Naive thymus-derived CD8-positive, alpha-beta T cell (primary cell): Measurements from ENCODE around the gene RPL10A. TPM values are rescaled to one million over a fixed set of nuclear protein-coding genes. Genes with fewer than 3 reads are reported as not detected.
"Not testable (repeated sequence)": the region's sequence is repeated elsewhere in the genome, so short reads cannot be mapped to it uniquely, and the experiment has no call there.

Experiments
- ATAC-seq, 2 donors: fragments of 150-1000 bp; cut with Tn5 transposase in 1 of 2; sonication (Bioruptor Pico), chemical (Tn5 transposase) in 1 of 2; 1 replicate in 1 of 2; 2 replicates in 1 of 2; pipeline ENCODE4 v1.10.0; 2021; ENCODE audit warnings: mild to moderate bottlenecking in 2 of 2, moderate library complexity in 2 of 2
- POLR2A ChIA-PET: fragments of 350-600 bp; sonication (Branson Sonifier 250); formaldehyde crosslinking; loops from one replicate; lab custom pipeline; 2021; ENCODE audit warnings: antibody characterized with exemption; lab: Charles Lee
- DNase-seq, 10 donors: peaks; one replicate each; pipeline versions ENCODE4 v3.0.0 to v3.0.0-alpha.2; 2020 to 2022
- H3K27ac Mint-ChIP-seq, 10 donors: one replicate each; pipeline ENCODE4 v1.8.0; 2020 to 2022; ENCODE audit warnings: mild to moderate bottlenecking in 10 of 10, mixed read lengths in 10 of 10, moderate library complexity in 4 of 10, inconsistent platforms in 1 of 10
- H3K27me3 Mint-ChIP-seq, 5 donors: one replicate each; pipeline ENCODE4 v1.8.0; 2021 to 2022; ENCODE audit warnings: mixed read lengths in 5 of 5
- H3K36me3 Mint-ChIP-seq, 3 donors: one replicate each; pipeline ENCODE4 v1.8.0; 2020 to 2022; ENCODE audit warnings: mixed read lengths in 3 of 3, mild to moderate bottlenecking in 2 of 3, inconsistent platforms in 1 of 3
- H3K4me1 Mint-ChIP-seq, 4 donors: one replicate each; pipeline ENCODE4 v1.8.0; 2021 to 2022; ENCODE audit warnings: mixed read lengths in 4 of 4
- H3K4me3 Mint-ChIP-seq, 10 donors: one replicate each; pipeline ENCODE4 v1.8.0; 2020 to 2022; ENCODE audit warnings: mild to moderate bottlenecking in 10 of 10, mixed read lengths in 10 of 10, moderate library complexity in 6 of 10, inconsistent platforms in 1 of 10
- H3K9me3 Mint-ChIP-seq, 9 donors: one replicate each; pipeline ENCODE4 v1.8.0; 2020 to 2022; ENCODE audit warnings: mixed read lengths in 9 of 9, mild to moderate bottlenecking in 3 of 9, inconsistent platforms in 1 of 9, moderate library complexity in 1 of 9
- polyA plus RNA-seq, 3 donors: library from polyadenylated mRNA; unstranded; fragments of 300-500 nt; fragmentation: Illumina TruSeq; gene quantifications; one replicate each; pipeline ENCODE4 v1.2.3, GENCODE V29; 2021
- total RNA-seq, 8 experiments: library from RNA in 2 of 8; stranded (reverse) in 2 of 8; gene quantifications; one replicate each; pipeline ENCODE4 v1.2.3 and lab custom pipeline; 2021 to 2026

The RPL10A gene
- total RNA-seq (1,000 to 10,000 TPM; 2,013 to 2,044 TPM), polyA plus RNA-seq (1,000 to 10,000 TPM; 1,376 to 1,445 (median 1,413) TPM), total RNA-seq (lab: John Stamatoyannopoulos, UW) (1,006 to 1,562 (median 1,425) reads per million in 6 experiments)

DNA sequence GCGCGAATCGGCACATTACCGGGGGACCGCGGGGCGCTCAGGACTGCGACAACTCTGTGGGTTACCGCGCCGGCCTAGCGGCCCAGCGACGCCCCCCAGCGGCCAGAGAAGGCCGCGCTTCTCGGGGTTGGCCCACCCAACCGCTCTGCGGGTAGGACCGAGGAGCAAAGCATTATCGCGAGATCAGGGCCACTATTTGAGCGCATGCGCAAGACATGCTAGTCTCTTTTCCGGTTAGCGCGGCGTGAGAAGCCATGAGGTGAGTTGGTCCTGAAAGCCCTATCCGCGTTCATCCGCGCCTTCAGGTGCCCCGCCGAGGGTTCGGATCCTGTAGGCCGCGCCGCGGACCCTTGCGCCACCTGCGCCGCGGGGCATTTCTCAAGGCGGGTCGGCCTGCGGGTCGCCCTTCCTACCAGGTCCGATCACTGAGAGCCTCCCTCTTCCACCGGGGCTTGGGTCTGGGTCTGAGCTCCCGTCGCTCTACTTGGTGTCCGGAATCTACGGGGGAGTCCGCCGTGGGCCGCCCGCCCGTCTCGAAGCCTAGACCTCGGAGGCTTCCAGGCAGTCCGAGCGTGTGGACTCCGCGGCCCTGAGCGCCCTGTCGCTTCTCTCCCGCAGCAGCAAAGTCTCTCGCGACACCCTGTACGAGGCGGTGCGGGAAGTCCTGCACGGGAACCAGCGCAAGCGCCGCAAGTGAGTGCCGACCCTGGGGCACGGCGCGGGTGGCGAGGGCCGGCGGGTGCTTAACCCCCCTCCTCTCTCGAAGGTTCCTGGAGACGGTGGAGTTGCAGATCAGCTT, at the start of gene RPL10A:
Gene RPL10A (plus strand): TSS at position 221 of the 799 bp plus-strand sequence. CDS start 34 bp downstream, at position 255.
- ATAC-seq (peak; percentile 83 to 86), DNase-seq (peak; percentile 93 to 99 (median 96))
- peaks cover 18 to 43% (median 39%) of the 10 kb centered on the region in 4 donors for H3K4me1 Mint-ChIP-seq
- POLR2A ChIA-PET: interaction anchor here (0.6 to 4.8 kb wide), 29 partner anchors 9 to 674 kb away, joined by 3 to 48 read pairs (median 5); partner anchors contain the start of genes ARMC12, DEF6, FANCE and PPARD
- H3K27ac Mint-ChIP-seq: peak within 1 kb of the TSS; percentile 90 to 99 (median 99)
- no peaks in the 10 kb centered on the region for H3K27me3 Mint-ChIP-seq
- H3K4me3 Mint-ChIP-seq: peak within 1 kb of the TSS; percentile 91 to 99 (median 98)
- H3K9me3 Mint-ChIP-seq: no peaks in the 10 kb centered on the region
- peaks cover 0 to 66% (median 22%) of the 10 kb centered on the region in 3 donors for H3K36me3 Mint-ChIP-seq

DNA sequence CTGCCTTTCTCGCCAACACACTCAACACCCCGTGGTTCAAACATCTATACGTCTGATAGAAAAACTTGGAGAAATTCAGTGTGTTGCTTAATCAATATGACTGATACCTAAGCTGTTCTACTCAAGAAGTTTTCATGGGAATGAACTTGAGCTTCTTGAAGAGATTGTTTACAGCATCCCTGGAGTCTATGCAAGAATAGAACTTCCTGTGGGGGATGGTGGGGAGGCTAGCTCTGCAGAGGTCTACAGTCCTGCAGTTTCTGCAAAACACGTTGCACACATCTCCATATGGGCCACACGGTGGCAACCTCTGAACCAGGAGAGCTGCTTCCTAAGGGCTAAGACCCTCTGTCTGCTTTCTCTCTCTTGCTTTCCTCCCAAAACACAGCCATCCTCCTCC, 48.8 kb upstream of the RPL10A start:
- H3K27ac Mint-ChIP-seq: peak overlapping the region in 9 of 10 donors; percentile 67 to 88 (median 84)
- no peaks in the 10 kb centered on the region for H3K27me3 Mint-ChIP-seq
- H3K9me3 Mint-ChIP-seq: no peaks in the 10 kb centered on the region
- DNase-seq (peak in 4 of 10 donors; percentile 8 to 36 (median 20)), ATAC-seq (peak; percentile 77 to 80)
- H3K4me1 Mint-ChIP-seq: peaks cover 23 to 50% (median 38%) of the 10 kb centered on the region in 4 donors
- POLR2A ChIA-PET: interaction anchor here (0.5 to 2.5 kb wide), 10 partner anchors 8 to 118 kb away, joined by 3 to 12 read pairs (median 4); partner anchors contain the start of genes PPARD and RPL10A
- H3K4me3 Mint-ChIP-seq: peak overlapping the region in 8 of 10 donors; percentile 6 to 67 (median 40)
- H3K36me3 Mint-ChIP-seq: peaks cover 4 to 61% (median 12%) of the 10 kb centered on the region in 3 donors

DNA sequence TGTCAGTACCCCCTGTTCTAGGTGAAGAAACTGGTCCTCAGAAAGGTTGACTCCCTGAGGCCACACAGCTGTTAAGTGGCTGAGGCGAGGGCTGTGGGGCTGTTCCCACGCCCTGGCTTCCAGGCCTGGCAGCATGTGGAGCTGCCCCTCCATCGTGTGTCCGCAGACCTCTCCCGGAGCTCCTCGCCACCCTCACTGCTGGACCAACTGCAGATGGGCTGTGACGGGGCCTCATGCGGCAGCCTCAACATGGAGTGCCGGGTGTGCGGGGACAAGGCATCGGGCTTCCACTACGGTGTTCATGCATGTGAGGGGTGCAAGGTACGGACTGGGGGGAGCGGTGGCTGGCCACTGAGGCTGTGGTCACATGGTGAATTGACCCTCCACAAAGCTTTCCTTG, 48.2 kb upstream of the RPL10A start:
- no peak for ATAC-seq
- H3K4me3 Mint-ChIP-seq: peak overlapping the region in 3 of 10 donors; percentile 33 to 55 (median 35)
- H3K4me1 Mint-ChIP-seq: peaks cover 21 to 44% (median 35%) of the 10 kb centered on the region in 4 donors
- H3K27ac Mint-ChIP-seq: peak overlapping the region in 6 of 10 donors; percentile 44 to 88 (median 84)
- POLR2A ChIA-PET: interaction anchor here (0.5 to 2.5 kb wide), 8 partner anchors 9 to 79 kb away, joined by 3 to 12 read pairs (median 4); partner anchors contain the start of genes PPARD and RPL10A
- H3K36me3 Mint-ChIP-seq: peaks cover 4 to 62% (median 14%) of the 10 kb centered on the region in 3 donors
- no peak for DNase-seq
- no peaks in the 10 kb centered on the region for H3K27me3 Mint-ChIP-seq
- no peaks in the 10 kb centered on the region for H3K9me3 Mint-ChIP-seq

DNA sequence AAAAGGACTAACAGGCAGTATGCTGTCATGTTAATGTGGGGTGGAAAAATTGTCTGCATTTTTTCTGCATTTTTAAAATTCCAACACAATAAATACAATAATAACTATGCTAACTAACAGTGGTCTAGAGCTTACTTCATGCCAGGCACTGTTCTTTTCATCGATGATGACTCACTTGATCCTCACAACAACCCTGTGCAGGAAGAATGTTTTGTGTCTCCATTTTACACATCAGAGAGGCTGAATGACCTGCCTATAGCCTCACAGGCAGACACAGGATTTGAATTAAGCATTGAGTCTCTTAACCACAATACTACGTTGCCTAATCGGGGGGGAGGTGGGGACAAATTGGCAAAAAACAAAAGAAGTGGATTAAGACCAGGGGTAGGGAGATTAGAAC, 42.9 kb upstream of the RPL10A start:
- Mint-ChIP-seq H3K4me3 (no peak overlapping the region), H3K9me3 (peaks cover 0 to 22% (median 12%) of the 10 kb centered on the region in 9 donors), H3K27ac (peak overlapping the region in 2 of 10 donors; percentile 48 to 59), H3K36me3 (peaks cover 4 to 52% (median 45%) of the 10 kb centered on the region in 3 donors), H3K27me3 (no peaks in the 10 kb centered on the region), H3K4me1 (peaks cover 0 to 5% (median 2%) of the 10 kb centered on the region in 4 donors)
- ATAC-seq: no peak
- DNase-seq: no peak
- POLR2A ChIA-PET: no interaction called here

DNA sequence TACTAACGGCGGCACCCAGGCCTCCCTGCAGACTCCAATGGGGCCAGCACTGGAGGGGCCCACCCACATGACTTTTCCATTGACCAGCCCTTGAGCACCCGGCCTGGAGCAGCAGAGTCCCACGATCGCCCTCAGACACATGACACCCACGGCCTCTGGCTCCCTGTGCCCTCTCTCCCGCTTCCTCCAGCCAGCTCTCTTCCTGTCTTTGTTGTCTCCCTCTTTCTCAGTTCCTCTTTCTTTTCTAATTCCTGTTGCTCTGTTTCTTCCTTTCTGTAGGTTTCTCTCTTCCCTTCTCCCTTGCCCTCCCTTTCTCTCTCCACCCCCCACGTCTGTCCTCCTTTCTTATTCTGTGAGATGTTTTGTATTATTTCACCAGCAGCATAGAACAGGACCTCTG, 42.1 kb upstream of the RPL10A start:
- POLR2A ChIA-PET: interaction anchor here (1.3 kb wide), 1 partner anchor 8 kb away, joined by 4 read pairs; no protein-coding TSS in a partner anchor
- Mint-ChIP-seq H3K9me3 (peaks cover 0 to 23% (median 13%) of the 10 kb centered on the region in 9 donors), H3K36me3 (peaks cover 4 to 49% (median 47%) of the 10 kb centered on the region in 3 donors), H3K4me1 (peaks cover 0 to 3% (median 1%) of the 10 kb centered on the region in 4 donors), H3K4me3 (no peak overlapping the region), H3K27me3 (no peaks in the 10 kb centered on the region), H3K27ac (peak overlapping the region in 7 of 10 donors; percentile 13 to 88 (median 41))
- ATAC-seq (no peak), DNase-seq (no peak)

DNA sequence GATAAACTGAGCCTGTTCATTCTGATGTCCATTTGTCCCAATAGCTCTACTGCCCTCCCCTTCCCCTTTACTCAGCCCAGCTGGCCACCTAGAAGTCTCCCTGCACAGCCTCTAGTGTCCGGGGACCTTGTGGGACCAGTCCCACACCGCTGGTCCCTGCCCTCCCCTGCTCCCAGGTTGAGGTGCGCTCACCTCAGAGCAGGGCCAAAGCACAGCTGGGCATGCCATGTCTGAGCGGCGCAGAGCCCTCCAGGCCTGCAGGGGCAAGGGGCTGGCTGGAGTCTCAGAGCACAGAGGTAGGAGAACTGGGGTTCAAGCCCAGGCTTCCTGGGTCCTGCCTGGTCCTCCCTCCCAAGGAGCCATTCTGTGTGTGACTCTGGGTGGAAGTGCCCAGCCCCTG, 40.8 kb upstream of the RPL10A start:
- peaks cover 0 to 3% (median 1%) of the 10 kb centered on the region in 4 donors for H3K4me1 Mint-ChIP-seq
- H3K36me3 Mint-ChIP-seq: peaks cover 4 to 44% (median 41%) of the 10 kb centered on the region in 3 donors
- peaks cover 0 to 23% (median 13%) of the 10 kb centered on the region in 9 donors for H3K9me3 Mint-ChIP-seq
- no peak for DNase-seq
- H3K4me3 Mint-ChIP-seq: no peak overlapping the region
- H3K27ac Mint-ChIP-seq: no peak overlapping the region
- POLR2A ChIA-PET: interaction anchor here (1.1 kb wide), 1 partner anchor 25 kb away, joined by 3 read pairs; the partner anchor contains the start of gene FANCE
- no peak for ATAC-seq
- no peaks in the 10 kb centered on the region for H3K27me3 Mint-ChIP-seq

DNA sequence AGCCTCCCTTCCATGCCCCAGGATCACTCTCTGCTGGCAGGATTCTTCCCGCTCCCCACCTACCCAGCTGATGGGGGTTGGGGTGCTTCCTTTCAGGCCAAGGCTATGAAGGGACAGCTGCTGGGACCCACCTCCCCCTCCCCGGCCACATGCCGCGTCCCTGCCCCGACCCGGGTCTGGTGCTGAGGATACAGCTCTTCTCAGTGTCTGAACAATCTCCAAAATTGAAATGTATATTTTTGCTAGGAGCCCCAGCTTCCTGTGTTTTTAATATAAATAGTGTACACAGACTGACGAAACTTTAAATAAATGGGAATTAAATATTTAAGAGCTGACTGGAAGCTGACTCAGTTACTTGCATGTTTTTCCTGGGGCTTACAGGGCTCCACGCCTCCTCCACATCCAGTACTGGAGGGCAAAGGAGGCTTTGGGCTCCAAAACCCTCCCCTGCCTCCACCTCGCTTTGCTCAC, 40.3 kb upstream of the RPL10A start:
- Mint-ChIP-seq H3K27me3 (no peaks in the 10 kb centered on the region), H3K4me3 (no peak overlapping the region), H3K9me3 (peaks cover 0 to 23% (median 13%) of the 10 kb centered on the region in 9 donors), H3K4me1 (peaks cover 0 to 3% (median 1%) of the 10 kb centered on the region in 4 donors), H3K36me3 (peaks cover 4 to 42% (median 39%) of the 10 kb centered on the region in 3 donors), H3K27ac (peak overlapping the region in 1 of 10 donors; percentile 24)
- DNase-seq (no peak), ATAC-seq (no peak)
- POLR2A ChIA-PET: interaction anchor here (1.1 kb wide), 1 partner anchor 25 kb away, joined by 3 read pairs; the partner anchor contains the start of gene FANCE

DNA sequence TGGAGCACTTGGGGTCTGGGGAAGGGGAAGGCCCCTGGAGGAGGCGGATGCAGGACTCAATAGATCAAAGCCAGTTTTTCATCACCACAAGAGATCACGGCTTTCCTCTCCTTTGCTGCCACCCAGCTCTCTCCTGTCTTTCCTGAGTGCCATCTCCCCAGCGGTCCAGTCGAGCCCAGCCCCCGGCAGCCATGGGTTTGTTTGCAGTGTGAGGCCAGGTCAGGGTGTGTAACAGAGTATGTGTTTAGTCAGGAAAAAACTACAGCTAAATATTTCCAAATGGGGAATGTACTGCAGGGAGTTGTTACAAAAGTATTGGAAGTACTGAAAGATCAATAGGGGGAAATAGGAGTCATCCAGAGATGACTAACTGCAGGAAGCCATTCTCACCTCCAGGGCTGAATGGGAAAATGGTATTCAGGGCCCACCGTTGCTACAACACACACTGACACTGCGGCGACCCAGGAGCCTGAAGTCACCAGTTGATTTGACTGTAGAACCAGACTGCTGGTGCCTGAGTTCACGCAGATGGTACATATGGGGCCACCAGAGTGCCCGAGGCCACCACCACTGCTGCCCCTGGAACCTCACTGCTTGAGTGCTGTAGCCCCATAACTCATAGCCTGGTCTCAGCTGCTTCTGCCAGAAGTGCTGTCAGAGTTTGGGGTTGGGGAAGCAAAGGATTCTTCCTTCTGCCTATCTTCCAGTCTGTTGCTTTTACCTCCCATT, 39.6 kb upstream of the RPL10A start:
- peaks cover 4 to 42% (median 34%) of the 10 kb centered on the region in 3 donors for H3K36me3 Mint-ChIP-seq

DNA sequence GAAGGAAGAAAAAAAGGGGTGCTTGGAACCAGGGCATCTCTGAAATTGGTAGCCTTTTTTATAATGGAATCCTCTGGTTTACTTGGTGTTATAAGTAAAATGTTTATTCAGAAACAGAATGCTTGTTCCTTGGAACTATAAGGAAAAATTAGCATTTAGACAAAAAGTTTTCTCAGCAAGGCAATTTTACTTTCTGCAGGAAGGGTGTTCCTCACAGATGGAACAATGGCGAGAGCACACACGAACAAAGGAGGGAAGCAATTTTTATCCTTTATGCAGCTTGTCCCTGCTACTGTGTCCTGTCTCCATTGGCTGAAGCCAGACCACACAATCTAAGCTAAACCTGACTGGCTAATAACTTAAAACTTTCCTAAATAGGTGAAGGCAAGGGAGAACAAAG, 38.7 kb upstream of the RPL10A start:
- Mint-ChIP-seq H3K27ac (no peak overlapping the region), H3K4me3 (no peak overlapping the region)
- DNase-seq: no peak

More for the DNA sequence above, 39.6 kb upstream of the RPL10A start:
- peak overlapping the region in 1 of 10 donors; percentile 34 for H3K27ac Mint-ChIP-seq
- peaks cover 0 to 23% (median 13%) of the 10 kb centered on the region in 9 donors for H3K9me3 Mint-ChIP-seq
- H3K4me1 Mint-ChIP-seq: peaks cover 0 to 3% (median 1%) of the 10 kb centered on the region in 4 donors
- POLR2A ChIA-PET: interaction anchor here (0.6 to 1.1 kb wide), 2 partner anchors 15 to 24 kb away, joined by 3 to 5 read pairs; partner anchors contain the start of gene FANCE
- no peaks in the 10 kb centered on the region for H3K27me3 Mint-ChIP-seq
- ATAC-seq (no peak), DNase-seq (no peak)
- H3K4me3 Mint-ChIP-seq: no peak overlapping the region

DNA sequence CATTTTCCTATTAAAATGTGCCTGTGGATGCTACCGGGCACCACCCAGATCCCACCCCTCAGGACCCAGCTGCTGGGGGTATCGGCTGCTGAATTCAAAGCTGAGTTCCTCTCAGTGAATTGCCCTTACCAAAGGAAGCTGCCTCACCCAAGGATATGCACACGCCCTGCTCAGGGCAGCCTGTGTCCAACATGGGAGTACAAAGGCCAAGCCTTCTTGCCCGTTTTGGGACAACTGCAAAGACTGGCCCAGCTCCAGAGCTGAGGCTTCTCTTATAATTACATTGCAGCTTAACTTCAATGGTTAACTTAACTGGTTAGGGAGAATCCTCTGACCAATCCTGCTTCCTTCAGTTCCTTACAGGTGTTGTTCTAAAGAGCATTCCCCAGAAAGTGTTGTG, 35.9 kb upstream of the RPL10A start:
- Mint-ChIP-seq H3K4me3 (no peak overlapping the region), H3K36me3 (peaks cover 0 to 21% (median 4%) of the 10 kb centered on the region in 3 donors), H3K9me3 (peaks cover 0 to 23% (median 13%) of the 10 kb centered on the region in 9 donors), H3K27ac (no peak overlapping the region), H3K4me1 (no peaks in the 10 kb centered on the region), H3K27me3 (no peaks in the 10 kb centered on the region)
- DNase-seq: no peak
- ATAC-seq: no peak
- POLR2A ChIA-PET: no interaction called here

More for the DNA sequence above, 38.7 kb upstream of the RPL10A start:
- H3K36me3 Mint-ChIP-seq: peaks cover 4 to 41% (median 25%) of the 10 kb centered on the region in 3 donors
- H3K9me3 Mint-ChIP-seq: peaks cover 0 to 23% (median 13%) of the 10 kb centered on the region in 9 donors
- H3K27me3 Mint-ChIP-seq: no peaks in the 10 kb centered on the region
- POLR2A ChIA-PET: no interaction called here
- peaks cover 0 to 3% (median 1%) of the 10 kb centered on the region in 4 donors for H3K4me1 Mint-ChIP-seq
- no peak for ATAC-seq

DNA sequence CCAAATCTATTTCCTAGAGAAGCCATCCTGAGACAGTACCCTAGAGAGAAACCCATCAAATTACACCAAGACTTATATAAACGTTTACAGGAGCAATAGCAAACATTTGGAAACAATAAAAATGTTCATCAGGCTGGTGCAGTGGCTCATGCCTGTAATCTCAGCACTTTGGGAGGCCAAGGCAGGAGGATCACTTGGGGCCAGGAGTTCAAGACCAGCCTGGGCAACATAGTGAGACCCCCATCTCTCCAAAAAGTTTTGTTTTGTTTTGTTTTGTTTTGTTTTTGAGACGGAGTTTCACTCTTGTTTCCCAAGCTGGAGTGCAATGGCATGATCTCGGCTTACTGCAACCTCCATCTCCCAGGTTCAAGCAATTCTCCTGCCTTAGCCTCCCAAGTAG, 35.5 kb upstream of the RPL10A start:
- POLR2A ChIA-PET, H3K27ac Mint-ChIP-seq, H3K4me3 Mint-ChIP-seq, ATAC-seq, H3K4me1 Mint-ChIP-seq, DNase-seq, H3K27me3 Mint-ChIP-seq: not testable (repeated sequence)
- Mint-ChIP-seq H3K9me3 (peaks cover 0 to 23% (median 13%) of the 10 kb centered on the region in 9 donors), H3K36me3 (peaks cover 0 to 19% (median 4%) of the 10 kb centered on the region in 3 donors)
